HepG2 (cell line): Measurements from ENCODE around the gene EXPH5. TPM values are rescaled to one million over a fixed set of nuclear protein-coding genes. Genes with fewer than 3 reads are reported as not detected.

Experiments used
- ATAC-seq: fragments of 200-7000 bp; cut with Tn5 transposase; 3 replicates; pipeline ENCODE4 v1.9.1; 2020; ENCODE audit warnings: mild to moderate bottlenecking, moderate library complexity
- BruUV-seq: library from RNA; stranded (reverse); fragments of 400-500 nt; replicated peaks from 2 replicates; lab custom pipeline; 2021; lab: Mats Ljungman, UMichigan
- CTCF ChIA-PET: fragments of 300-600 bp; formaldehyde crosslinking; extraction: SDS; loops from one replicate; lab custom pipeline; 2021; ENCODE audit warnings: low total read pairs, inconsistent platforms, low intra/inter-chr PET ratio; lab: Yijun Ruan, JAX
- POLR2A ChIA-PET: fragments of 350-600 bp; sonication (Branson Sonifier 250); formaldehyde crosslinking; loops from one replicate; lab custom pipeline; 2020; ENCODE audit warnings: antibody characterized with exemption, inconsistent platforms; lab: Yijun Ruan, JAX
- DNase-seq: peaks from one replicate; pipeline ENCODE4 v3.0.0-alpha.2; 2015; ENCODE audit warnings: low spot score
- FAIRE-seq: peaks from 3 replicates; lab custom pipeline; 2011; peaks lifted over from hg19 to GRCh38; lab: Jason Lieb, UNC
- H2AFZ ChIP-seq: one replicate; pipeline ENCODE4 v1.6.1; 2011; ENCODE audit warnings: low read length, inconsistent platforms
- H3K27ac ChIP-seq: fragments of 300-600 bp; 3 replicates; pipeline ENCODE4 v1.8.0; 2011; ENCODE audit warnings: mixed run types, mild to moderate bottlenecking, mixed read lengths, low read length, inconsistent platforms; ENCODE audit not compliant: insufficient read depth; ENCODE audit errors: extremely low read length
- H3K27me3 ChIP-seq, 2 experiments: fragments of 200-600 bp in 1 of 2; 2 replicates in 1 of 2; 3 replicates in 1 of 2; pipeline versions ENCODE4 v1.6.0 to v1.8.0; 2011; ENCODE audit warnings: low read length in 2 of 2, mild to moderate bottlenecking in 2 of 2, moderate library complexity in 2 of 2, inconsistent platforms in 1 of 2; ENCODE audit not compliant: insufficient read depth in 2 of 2, control insufficient read depth in 1 of 2
- H3K36me3 ChIP-seq, 2 experiments: fragments of 200-600 bp in 1 of 2; replicated peaks in 1 of 2; 2 replicates in 1 of 2; 3 replicates in 1 of 2; pipeline versions ENCODE4 v1.5.1 to v1.8.0; 2011; ENCODE audit warnings: low read length in 2 of 2, inconsistent platforms in 1 of 2; ENCODE audit not compliant: insufficient read depth in 2 of 2, control insufficient read depth in 1 of 2
- H3K4me1 ChIP-seq: 2 replicates; pipeline ENCODE4 v1.5.1; 2012; ENCODE audit warnings: low read length, inconsistent platforms; ENCODE audit not compliant: insufficient read depth
- H3K4me2 ChIP-seq: 2 replicates; pipeline ENCODE4 v1.6.0; 2011; ENCODE audit warnings: low read depth, low read length, inconsistent platforms
- H3K4me3 ChIP-seq, 3 experiments: fragments of 200-600 bp in 1 of 3; sonication (generic), shearing (Covaris generic) in 1 of 3; replicated peaks in 1 of 3; 2 replicates each; pipeline ENCODE4 v1.5.1; 2011 to 2016; ENCODE audit warnings: low read length in 3 of 3, inconsistent platforms in 2 of 3, low read depth in 2 of 3, mild to moderate bottlenecking in 2 of 3, control low read depth in 1 of 3, mixed read lengths in 1 of 3; ENCODE audit not compliant: insufficient read depth in 1 of 3
- H3K79me2 ChIP-seq: one replicate; pipeline ENCODE4 v1.6.1; 2011; ENCODE audit warnings: low read length, inconsistent platforms; ENCODE audit not compliant: insufficient read depth
- H3K9ac ChIP-seq: 2 replicates; pipeline ENCODE4 v1.6.0; 2011; ENCODE audit warnings: mild to moderate bottlenecking, low read depth, low read length, inconsistent platforms; ENCODE audit not compliant: insufficient read depth
- H3K9me3 ChIP-seq: 2 replicates; pipeline ENCODE4 v1.5.1; 2012; ENCODE audit warnings: mild to moderate bottlenecking, low read length
- H4K20me1 ChIP-seq: 2 replicates; pipeline ENCODE4 v1.6.0; 2011; ENCODE audit warnings: inconsistent platforms, mild to moderate bottlenecking, low read length, moderate library complexity; ENCODE audit not compliant: insufficient read depth
- AKAP8 ChIP-seq: sonication (generic); formaldehyde crosslinking; IDR thresholded peaks from 2 replicates; pipeline ENCODE4 v1.5.1; 2020; ENCODE audit warnings: mild to moderate bottlenecking, missing genetic modification reagents
- CBX2 ChIP-seq, 2 experiments: fragments of 200-600 bp in 1 of 2; sonication (generic); formaldehyde crosslinking in 1 of 2; IDR thresholded peaks; 2 replicates each; pipeline versions ENCODE4 v1.7.0 to v1.8.1; 2018 to 2022; ENCODE audit warnings: low read depth in 2 of 2, low read length in 1 of 2, mild to moderate bottlenecking in 1 of 2, missing genetic modification reagents in 1 of 2
- CHD2 ChIP-seq: IDR thresholded peaks from 2 replicates; pipeline ENCODE4 v1.6.1; 2011; ENCODE audit warnings: low read depth, low read length, improper control_type of control experiment
- FUBP1 ChIP-seq: sonication (generic); formaldehyde crosslinking; IDR thresholded peaks from 2 replicates; pipeline ENCODE4 v1.5.1; 2020; ENCODE audit warnings: missing genetic modification reagents, mild to moderate bottlenecking, borderline replicate concordance
- MBNL3 ChIP-seq: fragments of 250-450 bp; sonication (Bioruptor Pico); conservative IDR thresholded peaks from 2 replicates; pipeline ENCODE4 v1.8.0; 2022; ENCODE audit warnings: mild to moderate bottlenecking, inconsistent platforms
- MXI1 ChIP-seq: IDR thresholded peaks from 3 replicates; pipeline ENCODE4 v1.6.1; 2012; ENCODE audit warnings: low read depth, low read length, inconsistent platforms, borderline replicate concordance
- PHF21A ChIP-seq: sonication (generic); formaldehyde crosslinking; IDR thresholded peaks from 2 replicates; pipeline ENCODE4 v1.5.0; 2020; ENCODE audit warnings: mild to moderate bottlenecking, missing genetic modification reagents
- SP5 ChIP-seq: IDR thresholded peaks from 2 replicates; pipeline ENCODE4 v1.6.1; 2016; ENCODE audit warnings: low read depth, borderline replicate concordance
- ZNF264 ChIP-seq: sonication (generic); formaldehyde crosslinking; IDR thresholded peaks from 2 replicates; pipeline ENCODE4 v1.4.0; 2020; ENCODE audit warnings: missing genetic modification reagents
- ZNF280D ChIP-seq: sonication (generic); formaldehyde crosslinking; IDR thresholded peaks from 2 replicates; pipeline ENCODE4 v1.5.1; 2020; ENCODE audit warnings: mild to moderate bottlenecking, missing genetic modification reagents
- ZNF354B ChIP-seq: sonication (generic); formaldehyde crosslinking; IDR thresholded peaks from 2 replicates; pipeline ENCODE4 v1.8.0; 2022; ENCODE audit warnings: mild to moderate bottlenecking, missing genetic modification reagents
- ZNF572 ChIP-seq: sonication (generic); formaldehyde crosslinking; IDR thresholded peaks from 2 replicates; pipeline ENCODE4 v1.5.1; 2020; ENCODE audit warnings: mild to moderate bottlenecking, missing genetic modification reagents
- ZNF580 ChIP-seq: IDR thresholded peaks from 2 replicates; pipeline ENCODE4 v1.6.1; 2016; ENCODE audit warnings: low read depth, borderline replicate concordance
- ZNF7 ChIP-seq: IDR thresholded peaks from 2 replicates; pipeline ENCODE4 v1.6.1; 2016; ENCODE audit warnings: missing biosample characterization, missing genetic modification reagents
- ZNF747 ChIP-seq: sonication (generic); formaldehyde crosslinking; IDR thresholded peaks from 2 replicates; pipeline ENCODE4 v1.8.1; 2023; ENCODE audit warnings: missing genetic modification reagents, mild to moderate bottlenecking, borderline replicate concordance
- ZNF883 ChIP-seq: sonication (generic); formaldehyde crosslinking; IDR thresholded peaks from 2 replicates; pipeline ENCODE4 v1.5.1; 2020; ENCODE audit warnings: mild to moderate bottlenecking, missing genetic modification reagents; ENCODE audit errors: not compliant biosample characterization
- WGBS: methylation state at CpG from one replicate; pipeline ENCODE4 v1.1.6; 2017; ENCODE audit warnings: low lambda C conversion rate; 5-methylcytosine and 5-hydroxymethylcytosine counted together
- in situ Hi-C: cut with HindIII; loops from 2 replicates; pipeline ENCODE4 v1.10.0; 2017; ENCODE audit warnings: low pct_unique_long_range_greater_than_20kb; ENCODE audit not compliant: extremely low pct_ligation_motif_present
- intact Hi-C: fragments of 100-400 bp; cut with micrococcal nuclease; formaldehyde crosslinking; loops from one replicate; pipeline ENCODE4 v1.10.0; 2022; ENCODE audit not compliant: unreplicated experiment
- polyA plus RNA-seq, 8 experiments: library from polyadenylated mRNA; depleted of rRNA in 3 of 8; stranded (reverse) in 7 of 8; unstranded in 1 of 8; fragments of >200 nt; fragmentation: Illumina TruSeq in 4 of 8; extraction: Trizol in 4 of 8; gene quantifications; 2 replicates each; pipeline versions ENCODE4 v1.2.1 to v1.2.3, GENCODE V29; 2011 to 2016; ENCODE audit warnings: low read depth in 4 of 8, missing spikeins in 1 of 8, mixed read lengths in 1 of 8; ENCODE audit not compliant: insufficient read depth in 1 of 8
- total RNA-seq, 5 experiments: library from RNA; depleted of rRNA; stranded (reverse); fragments of >200 nt; fragmentation: Illumina TruSeq; extraction: Trizol; gene quantifications; 2 replicates each; pipeline ENCODE4 v1.2.3, GENCODE V29; 2016; ENCODE audit warnings: low read depth in 1 of 5

Gene EXPH5
- total and polyA plus RNA-seq, 2 of the 13 experiments (the other 11 are each of a cell fraction or from before 2014, with no cell fraction given) = under 0.01 to 0.02 TPM

GRCh38 chr11:108497317-108498045 is 96.1 kb downstream of the EXPH5 start (continued):
- TF ChIP-seq ZNF747 (CRISPR knock-in tag) (no peak), ZNF264 (CRISPR knock-in tag) (peak; percentile 66; the same call in 1 of the 2 replicates)

- Histone ChIP-seq H3K79me2 (no peaks in the 10 kb centered on the region), H3K4me2 (peak overlapping the region; percentile 86), H3K27me3 (no peaks in the 10 kb centered on the region), H2AFZ (no peak overlapping the region), H3K9me3 (no peaks in the 10 kb centered on the region), H4K20me1 (no peaks in the 10 kb centered on the region), H3K9ac (peak overlapping the region; percentile 80), H3K4me1 (peaks cover 39% of the 10 kb centered on the region), H3K27ac (no peak overlapping the region), H3K36me3 (no peaks in the 10 kb centered on the region; a peak in 1 of 5 replicates), H3K4me3 (peak overlapping the region; percentile 59 to 77 (median 61); a peak in 5 of 6 replicates)
- in situ Hi-C loops = no loop called here
- FAIRE-seq = no peak
- ChIA-PET POLR2A (no interaction called here), CTCF (no interaction called here)
- no TSS peak for BruUV-seq
- ATAC-seq = no peak
- no peak for DNase-seq
- intact Hi-C loops = loop anchor here (1.0 to 10.0 kb wide), 3 partner anchors 29 to 141 kb away; partner anchors contain the start of genes C11orf65 and EXPH5
- 93% methylated on average over 7 of the region's 7 CpGs for WGBS
- TF ChIP-seq PHF21A (CRISPR knock-in tag) (no peak), ZNF572 (CRISPR knock-in tag) (no peak), ZNF883 (CRISPR knock-in tag) (no peak), ZNF280D (CRISPR knock-in tag) (no peak), SP5 (CRISPR knock-in tag) (no peak), ZNF354B (CRISPR knock-in tag) (no peak), CBX2 (IDR thresholded peaks at IDR 0.05; ENCODE audit: low read depth, low read length) (no peak), CBX2 (CRISPR knock-in tag; IDR thresholded peaks at IDR 0.05; ENCODE audit: low read depth) (no peak), MBNL3 (CRISPR knock-in tag) (no peak), ZNF7 (no peak), AKAP8 (CRISPR knock-in tag) (no peak), ZNF580 (CRISPR knock-in tag) (no peak), FUBP1 (no peak), CHD2 (no peak), MXI1 (no peak)
Observed at GRCh38 chr11:108496643-108497256, 96.8 kb downstream of the EXPH5 start.
